Measurements from ENCODE around the gene CACNA1C.

The CACNA1C gene

GRCh38 chr12:2263901-2264300 is 211.1 kb downstream of the CACNA1C start:
- no peak for DNase-seq

GRCh38 chr12:2264651-2265232 is 212.0 kb downstream of the CACNA1C start:
- DNase-seq = peak; percentile 94

- peak; percentile 88 for DNase-seq
Observed at GRCh38 chr12:2265461-2266167, 212.8 kb downstream of the CACNA1C start.

GRCh38 chr12:2266666-2267620 is 214.2 kb downstream of the CACNA1C start:
- DNase-seq = no peak

- DNase-seq = peak; percentile 82
Observed at GRCh38 chr12:2267703-2268470, 215.1 kb downstream of the CACNA1C start.

- DNase-seq = peak; percentile 96
Observed at GRCh38 chr12:2268471-2269286, 215.9 kb downstream of the CACNA1C start.

GRCh38 chr12:2270846-2271245 is 218.1 kb downstream of the CACNA1C start:
- DNase-seq = no peak

GRCh38 chr12:2271961-2272360 is 219.2 kb downstream of the CACNA1C start:
- DNase-seq = no peak

GRCh38 chr12:2273288-2273687 is 220.5 kb downstream of the CACNA1C start:
- peak; percentile 50 for DNase-seq

- no peak for DNase-seq
Observed at GRCh38 chr12:2273751-2274150, 221.0 kb downstream of the CACNA1C start.

- DNase-seq = no peak
Observed at GRCh38 chr12:2274733-2275132, 221.9 kb downstream of the CACNA1C start.

GRCh38 chr12:2276288-2277033 is 223.7 kb downstream of the CACNA1C start:
- no peak for DNase-seq

- DNase-seq = no peak
Observed at GRCh38 chr12:2277492-2278155, 224.8 kb downstream of the CACNA1C start.

GRCh38 chr12:2281446-2281845 is 228.7 kb downstream of the CACNA1C start:
- DNase-seq = no peak

- peak; percentile 53 for DNase-seq
Observed at GRCh38 chr12:2282318-2282717, 229.5 kb downstream of the CACNA1C start.

- DNase-seq = no peak
Observed at GRCh38 chr12:2283480-2283879, 230.7 kb downstream of the CACNA1C start.

- peak; percentile 86 for DNase-seq
Observed at GRCh38 chr12:2283916-2284315, 231.1 kb downstream of the CACNA1C start.

GRCh38 chr12:2284321-2284813 is 231.6 kb downstream of the CACNA1C start:
- DNase-seq = peak; percentile 96

- DNase-seq = peak; percentile 87
Observed at GRCh38 chr12:2284857-2285256, 232.1 kb downstream of the CACNA1C start.

- no peak for DNase-seq
Observed at GRCh38 chr12:2285462-2285861, 232.7 kb downstream of the CACNA1C start.
